Mesothelial cell of epicardium (in vitro differentiated cells): Measurements from ENCODE around the gene TRIM66. TPM values are rescaled to one million over a fixed set of nuclear protein-coding genes. Genes with fewer than 3 reads are reported as not detected.

Experiments used
- DNase-seq, 2 experiments: peaks; one replicate each; pipeline ENCODE4 v3.0.0; 2021; ENCODE audit warnings: low spot score in 2 of 2; ENCODE audit not compliant: unreplicated experiment in 2 of 2
- H3K27ac Mint-ChIP-seq: 2 replicates; pipeline ENCODE4 v1.8.0; 2021; ENCODE audit warnings: mixed read lengths
- H3K27me3 Mint-ChIP-seq: 2 replicates; pipeline ENCODE4 v1.8.0; 2021; ENCODE audit warnings: low read depth, mixed read lengths
- H3K36me3 Mint-ChIP-seq: 2 replicates; pipeline ENCODE4 v1.8.0; 2021; ENCODE audit warnings: mixed read lengths
- H3K4me1 Mint-ChIP-seq: 2 replicates; pipeline ENCODE4 v1.8.0; 2021; ENCODE audit warnings: mixed read lengths
- H3K4me3 Mint-ChIP-seq: 2 replicates; pipeline ENCODE4 v1.8.0; 2021; ENCODE audit warnings: mild to moderate bottlenecking, moderate library complexity, mixed read lengths
- H3K9me3 Mint-ChIP-seq: 2 replicates; pipeline ENCODE4 v1.8.0; 2021; ENCODE audit warnings: mixed read lengths
- total RNA-seq: library from RNA; stranded (reverse); gene quantifications from 3 replicates; pipeline ENCODE4 v1.2.1, GENCODE V29; 2021
- TF ChIP-seq, protein P1 (sequence below): fragments of 200-600 bp; sonication (generic); IDR thresholded peaks from one replicate; pipeline ENCODE4 v1.5.0; 2021; ENCODE audit warnings: antibody characterized with exemption; ENCODE audit not compliant: unreplicated experiment

The TRIM66 gene
- total RNA-seq, 1 donor from 2014 or later: 8.3 TPM

DNA sequence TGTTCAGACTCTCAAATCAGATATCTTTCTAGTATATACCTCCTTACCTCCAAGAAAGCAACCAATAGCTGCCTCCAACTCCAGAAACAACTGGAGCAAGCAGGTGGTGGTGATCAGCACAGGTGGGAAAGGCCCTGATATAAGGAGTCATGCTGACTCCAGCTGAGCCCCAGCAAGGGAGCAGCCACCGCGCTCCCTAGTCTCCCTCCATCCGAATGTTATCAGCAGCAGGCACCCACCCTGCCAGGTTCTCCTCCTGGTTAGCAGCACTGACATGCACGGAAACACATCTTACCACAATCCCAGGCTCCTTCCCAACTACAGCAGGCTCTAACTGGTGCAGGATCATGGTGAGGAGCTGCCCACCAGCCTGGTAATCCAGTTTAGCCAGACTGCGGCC, 69.9 kb downstream of the TRIM66 start:
- H3K4me3 Mint-ChIP-seq: no peak overlapping the region
- H3K27me3 Mint-ChIP-seq: no peaks in the 10 kb centered on the region
- peaks cover 8% of the 10 kb centered on the region for H3K4me1 Mint-ChIP-seq
- TF ChIP-seq, protein P1, sequence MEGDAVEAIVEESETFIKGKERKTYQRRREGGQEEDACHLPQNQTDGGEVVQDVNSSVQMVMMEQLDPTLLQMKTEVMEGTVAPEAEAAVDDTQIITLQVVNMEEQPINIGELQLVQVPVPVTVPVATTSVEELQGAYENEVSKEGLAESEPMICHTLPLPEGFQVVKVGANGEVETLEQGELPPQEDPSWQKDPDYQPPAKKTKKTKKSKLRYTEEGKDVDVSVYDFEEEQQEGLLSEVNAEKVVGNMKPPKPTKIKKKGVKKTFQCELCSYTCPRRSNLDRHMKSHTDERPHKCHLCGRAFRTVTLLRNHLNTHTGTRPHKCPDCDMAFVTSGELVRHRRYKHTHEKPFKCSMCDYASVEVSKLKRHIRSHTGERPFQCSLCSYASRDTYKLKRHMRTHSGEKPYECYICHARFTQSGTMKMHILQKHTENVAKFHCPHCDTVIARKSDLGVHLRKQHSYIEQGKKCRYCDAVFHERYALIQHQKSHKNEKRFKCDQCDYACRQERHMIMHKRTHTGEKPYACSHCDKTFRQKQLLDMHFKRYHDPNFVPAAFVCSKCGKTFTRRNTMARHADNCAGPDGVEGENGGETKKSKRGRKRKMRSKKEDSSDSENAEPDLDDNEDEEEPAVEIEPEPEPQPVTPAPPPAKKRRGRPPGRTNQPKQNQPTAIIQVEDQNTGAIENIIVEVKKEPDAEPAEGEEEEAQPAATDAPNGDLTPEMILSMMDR: no peak
- no peak overlapping the region for H3K27ac Mint-ChIP-seq
- H3K36me3 Mint-ChIP-seq: peaks cover 6% of the 10 kb centered on the region
- no peaks in the 10 kb centered on the region for H3K9me3 Mint-ChIP-seq
- no peak for DNase-seq

GRCh38 chr11:8610532-8611116, 71.8 kb downstream of the TRIM66 start:
- H3K4me1 Mint-ChIP-seq: peaks cover 8% of the 10 kb centered on the region
- H3K36me3 Mint-ChIP-seq: peaks cover 2% of the 10 kb centered on the region
- peak overlapping the region; percentile 60 for H3K27ac Mint-ChIP-seq
- DNase-seq: no peak
- H3K9me3 Mint-ChIP-seq: no peaks in the 10 kb centered on the region
- TF ChIP-seq, protein P1: no peak
- H3K4me3 Mint-ChIP-seq: no peak overlapping the region
- H3K27me3 Mint-ChIP-seq: peaks cover 2% of the 10 kb centered on the region

GRCh38 chr11:8608652-8609051, 73.8 kb downstream of the TRIM66 start:
- no peak overlapping the region for H3K27ac Mint-ChIP-seq

DNA sequence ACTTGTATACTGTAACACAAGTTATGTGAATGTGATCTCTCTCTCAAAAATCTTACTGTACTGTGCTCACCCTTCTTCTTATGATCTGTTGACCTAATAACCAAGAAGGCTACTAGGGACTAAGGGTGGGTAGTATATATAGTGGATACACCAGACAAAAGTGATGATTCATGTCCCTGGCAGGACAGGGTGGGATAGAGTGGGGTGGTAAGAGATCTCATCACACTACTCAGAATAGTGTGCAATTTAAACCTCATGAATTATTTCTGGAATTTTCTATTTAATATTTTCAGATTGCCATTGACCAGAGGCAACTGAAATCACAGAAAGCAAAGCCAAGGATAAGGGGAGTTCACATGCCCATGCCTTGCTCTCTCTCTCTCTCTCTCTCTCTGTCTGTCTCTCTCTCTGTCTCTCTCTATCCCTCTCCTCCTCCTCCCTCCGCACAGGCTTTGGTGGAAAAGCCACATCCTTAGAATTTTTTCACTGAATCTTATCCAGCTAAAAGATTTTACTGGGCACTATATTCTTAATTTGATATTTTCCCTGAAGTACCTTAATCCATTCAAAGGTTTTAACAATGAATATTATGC, 76.4 kb downstream of the TRIM66 start:
- H3K36me3 Mint-ChIP-seq: no peaks in the 10 kb centered on the region
- H3K27me3 Mint-ChIP-seq: peaks cover 11% of the 10 kb centered on the region
- peaks cover 4% of the 10 kb centered on the region for H3K4me1 Mint-ChIP-seq
- no peak for DNase-seq
- no peak overlapping the region for H3K27ac Mint-ChIP-seq
- no peaks in the 10 kb centered on the region for H3K9me3 Mint-ChIP-seq
- TF ChIP-seq, protein P1: no peak
- H3K4me3 Mint-ChIP-seq: no peak overlapping the region

More at GRCh38 chr11:8608652-8609051, 73.8 kb downstream of the TRIM66 start:
- H3K4me1 Mint-ChIP-seq: peaks cover 8% of the 10 kb centered on the region
- no peaks in the 10 kb centered on the region for H3K36me3 Mint-ChIP-seq
- TF ChIP-seq, protein P1: no peak
- H3K27me3 Mint-ChIP-seq: peaks cover 11% of the 10 kb centered on the region
- no peak overlapping the region for H3K4me3 Mint-ChIP-seq
- no peaks in the 10 kb centered on the region for H3K9me3 Mint-ChIP-seq
- no peak for DNase-seq

- H3K4me3 Mint-ChIP-seq: no peak overlapping the region
- peaks cover 11% of the 10 kb centered on the region for H3K27me3 Mint-ChIP-seq
- H3K27ac Mint-ChIP-seq: no peak overlapping the region
- no peak for DNase-seq
- no peaks in the 10 kb centered on the region for H3K36me3 Mint-ChIP-seq
- no peaks in the 10 kb centered on the region for H3K9me3 Mint-ChIP-seq
- no peaks in the 10 kb centered on the region for H3K4me1 Mint-ChIP-seq
- TF ChIP-seq, protein P1: no peak
Measured at GRCh38 chr11:8604078-8604723, 78.3 kb downstream of the TRIM66 start.
